Right ventricle myocardium superior (tissue), 1 donor: Measurements from ENCODE around the gene PPM1K. TPM values are rescaled to one million over a fixed set of nuclear protein-coding genes. Genes with fewer than 3 reads are reported as not detected.

ENCODE experiments used
- ATAC-seq: fragments of 200-7000 bp; cut with Tn5 transposase; one replicate; pipeline ENCODE4 v1.9.1; 2020; ENCODE audit warnings: mild to moderate bottlenecking; ENCODE audit not compliant: poor library complexity
- DNase-seq: peaks from one replicate; pipeline ENCODE4 v3.0.0-alpha.2; 2020
- intact Hi-C: fragments of 100-400 bp; cut with DNase I; formaldehyde crosslinking; loops from one replicate; pipeline ENCODE4 v1.11.2; 2022
- total RNA-seq: library from RNA; stranded (reverse); fragmentation: NEBNext Ultra II Directional; extraction: Animal tissue kit (Norgen Biotek cat#: 25700); gene quantifications from one replicate; pipeline ENCODE4 v1.2.1, GENCODE V29; 2021
- donor health status: DM: no; HTN: yes; CAD: no; lungs with severe emphysema.

Gene PPM1K
- total RNA-seq, 1 donor from 2014 or later, result 160 TPM

DNA sequence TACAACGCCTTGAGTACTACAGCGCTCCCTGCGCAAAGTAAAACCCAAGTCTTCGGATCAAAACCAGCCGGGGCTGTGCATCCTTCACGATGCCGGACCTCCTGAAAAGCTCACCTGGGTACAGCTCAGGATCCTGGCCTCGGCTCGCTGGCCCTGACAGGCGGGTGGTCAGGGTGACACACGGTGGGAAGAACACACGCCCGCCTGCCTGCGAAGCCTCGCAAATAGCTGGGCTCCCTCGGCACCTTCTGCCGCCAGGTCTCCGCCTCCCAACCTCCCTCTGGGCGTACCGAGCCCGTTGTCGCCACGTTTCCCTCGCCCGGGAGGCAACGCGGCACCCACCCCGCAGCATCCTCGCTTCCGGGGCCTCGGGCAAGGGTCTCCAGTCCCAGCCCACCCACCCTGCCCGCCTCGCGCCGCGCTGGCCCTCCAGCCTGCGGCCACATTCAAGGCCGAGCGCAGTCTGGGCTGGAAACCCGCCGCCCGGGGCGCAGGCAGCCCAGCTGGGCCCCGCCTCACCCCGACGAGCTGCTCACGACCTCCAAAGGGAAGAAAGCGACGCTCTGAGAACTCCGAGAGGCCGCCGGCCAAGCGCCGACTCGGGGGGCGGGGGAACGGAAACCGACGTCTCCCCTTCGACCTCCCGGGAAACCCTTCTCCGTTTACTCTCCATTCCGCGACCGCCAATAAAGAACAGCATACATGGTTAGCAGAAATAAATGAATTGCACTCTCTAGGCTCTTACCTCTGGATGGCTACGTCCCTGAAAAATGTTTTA, 511 bp downstream of the PPM1K start:
- peak; percentile 74 for DNase-seq
- peak; percentile 53 for ATAC-seq
- intact Hi-C loops, result loop anchor here (10.0 kb wide), 1 partner anchor 61 kb away; no protein-coding TSS in a partner anchor

- DNase-seq (no peak), ATAC-seq (no peak)
- intact Hi-C loops, result loop anchor here (10.0 kb wide), 1 partner anchor 64 kb away; no protein-coding TSS in a partner anchor
Observed at GRCh38 chr4:88280228-88280795, 4.0 kb downstream of the PPM1K start.

- DNase-seq (no peak), ATAC-seq (no peak)
- intact Hi-C loops, result loop anchor here (10.0 kb wide), 1 partner anchor 53 kb away; no protein-coding TSS in a partner anchor
Observed at GRCh38 chr4:88277711-88278225, 6.6 kb downstream of the PPM1K start.

GRCh38 chr4:88276952-88277710, 7.2 kb downstream of the PPM1K start:
- intact Hi-C loops, result loop anchor here (10.0 kb wide), 1 partner anchor 52 kb away; no protein-coding TSS in a partner anchor
- ATAC-seq (peak; percentile 18), DNase-seq (no peak)

DNA sequence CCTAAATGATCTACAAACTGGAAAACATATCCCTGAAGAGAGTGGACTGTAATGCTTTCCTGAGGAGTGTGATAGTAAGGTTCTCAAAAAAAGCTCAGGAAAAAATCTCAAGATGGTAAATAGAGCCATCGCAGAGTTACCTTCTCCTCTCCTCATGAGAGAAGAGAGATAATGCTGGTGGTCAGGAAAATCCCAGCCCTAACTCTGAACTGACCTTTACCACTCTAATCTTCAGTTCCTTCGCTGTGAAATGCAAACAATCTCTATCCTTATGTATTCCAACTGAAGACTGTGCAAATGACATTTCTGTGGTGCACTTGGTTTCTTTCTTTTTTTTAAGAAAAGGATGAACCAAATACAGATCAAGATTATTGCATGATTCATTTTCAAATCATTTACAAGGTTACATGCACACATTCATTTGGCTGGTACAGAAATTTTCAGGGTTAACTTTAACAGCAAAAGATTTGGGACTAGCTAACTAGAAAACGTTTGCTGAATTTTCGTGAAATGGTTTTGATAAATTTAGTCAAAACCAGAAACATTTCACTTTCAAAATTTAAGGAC, 8.3 kb downstream of the PPM1K start:
- intact Hi-C loops, result loop anchor here (10.0 kb wide), 1 partner anchor 51 kb away; no protein-coding TSS in a partner anchor
- DNase-seq (no peak), ATAC-seq (no peak)

GRCh38 chr4:88275516-88275915, 8.8 kb downstream of the PPM1K start:
- intact Hi-C loops, result loop anchor here (10.0 kb wide), 1 partner anchor 51 kb away; no protein-coding TSS in a partner anchor
- ATAC-seq (peak; percentile 38), DNase-seq (no peak)

DNA sequence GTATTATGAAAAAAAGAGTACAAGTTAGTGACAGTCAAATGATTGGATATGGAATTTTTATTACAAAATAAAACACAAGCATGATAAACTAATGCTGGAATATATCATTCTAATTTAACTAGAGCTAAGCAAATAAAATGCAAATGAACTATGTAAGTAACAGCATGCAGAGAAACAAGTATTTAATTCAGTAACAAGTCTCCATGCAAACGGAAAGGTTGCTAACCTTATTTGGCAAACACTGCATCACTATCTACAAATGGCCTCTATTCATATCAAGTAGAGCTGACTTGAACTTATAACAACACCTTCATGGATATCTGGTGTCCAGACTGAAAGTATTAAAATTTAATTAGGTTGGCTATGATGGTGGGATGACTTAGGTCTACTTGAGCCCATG, 15.4 kb downstream of the PPM1K start:
- ATAC-seq, result no peak
- intact Hi-C loops, result no loop called here
- DNase-seq, result no peak

- no peak for ATAC-seq
- no peak for DNase-seq
- intact Hi-C loops, result no loop called here
Observed at GRCh38 chr4:88264336-88264735, 20.0 kb downstream of the PPM1K start.

- intact Hi-C loops, result no loop called here
- DNase-seq, result no peak
- no peak for ATAC-seq
Observed at GRCh38 chr4:88257726-88258125, 26.6 kb downstream of the PPM1K start.

DNA sequence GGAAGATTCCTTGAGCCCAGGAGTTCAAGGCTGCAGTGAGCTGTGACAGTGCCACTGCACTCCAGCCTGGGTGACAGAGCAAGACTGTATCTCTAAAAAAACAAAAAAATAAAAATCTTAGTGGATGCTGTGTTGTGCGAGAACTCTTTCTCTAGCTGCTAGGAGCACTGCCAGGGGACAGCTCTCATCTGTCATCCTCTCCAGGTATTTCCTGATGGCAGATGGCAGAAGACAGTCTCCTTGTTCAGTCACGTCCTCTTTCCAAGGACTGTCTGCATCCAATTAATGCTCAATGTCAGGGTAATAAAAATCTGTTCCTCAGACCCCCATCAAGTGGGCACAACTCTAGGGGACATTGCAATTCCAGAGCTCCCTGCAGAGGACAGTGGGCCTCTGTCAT, 29.2 kb downstream of the PPM1K start:
- no peak for DNase-seq
- intact Hi-C loops, result no loop called here
- ATAC-seq, result no peak

DNA sequence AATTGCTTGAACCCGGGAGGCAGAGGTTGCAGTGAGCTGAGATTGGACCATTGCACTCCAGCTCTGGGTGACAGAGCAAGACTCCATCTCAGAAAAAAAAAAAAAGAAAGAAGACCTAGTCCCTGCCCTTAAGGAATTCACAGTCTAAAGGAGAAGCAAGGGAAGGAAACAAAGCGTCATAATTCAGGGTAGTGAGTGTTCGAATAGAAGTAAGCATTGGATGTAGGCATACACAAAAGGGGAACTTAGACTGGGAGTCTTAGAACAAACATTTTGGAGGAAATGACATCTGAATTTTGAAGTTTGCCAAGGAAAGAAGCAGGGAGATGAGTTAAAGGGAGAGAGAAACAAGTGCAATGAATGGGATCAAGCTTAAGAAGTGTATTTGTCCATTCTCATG, 32.4 kb downstream of the PPM1K start:
- no peak for ATAC-seq
- no peak for DNase-seq
- intact Hi-C loops, result no loop called here

GRCh38 chr4:88247148-88247547, 37.2 kb downstream of the PPM1K start:
- no peak for ATAC-seq
- intact Hi-C loops, result no loop called here
- no peak for DNase-seq

DNA sequence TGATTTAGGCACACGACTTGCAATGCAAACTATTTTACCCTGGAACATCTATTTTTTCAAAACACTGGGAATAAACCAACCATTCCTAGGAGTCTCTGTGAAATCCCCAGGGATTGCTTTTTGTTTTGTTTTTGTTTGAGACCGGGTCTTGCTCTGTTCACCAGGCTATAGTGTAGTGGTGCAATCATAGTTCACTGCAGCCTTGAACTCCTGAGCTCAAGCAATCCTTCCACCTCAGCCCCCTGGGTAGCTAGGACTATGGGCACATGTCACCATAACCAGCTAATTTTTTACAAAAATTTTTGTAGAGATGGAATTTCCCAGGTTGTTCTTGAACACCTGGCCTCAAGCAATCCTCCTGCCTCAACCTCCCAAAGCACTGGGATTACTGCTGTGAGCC, 37.8 kb downstream of the PPM1K start:
- intact Hi-C loops, result no loop called here

GRCh38 chr4:88244816-88245579, 39.4 kb downstream of the PPM1K start:
- ATAC-seq, result peak; percentile 51
- intact Hi-C loops, result no loop called here
- peak; percentile 54 for DNase-seq

More for the DNA sequence above, 37.8 kb downstream of the PPM1K start:
- DNase-seq (no peak), ATAC-seq (no peak)

DNA sequence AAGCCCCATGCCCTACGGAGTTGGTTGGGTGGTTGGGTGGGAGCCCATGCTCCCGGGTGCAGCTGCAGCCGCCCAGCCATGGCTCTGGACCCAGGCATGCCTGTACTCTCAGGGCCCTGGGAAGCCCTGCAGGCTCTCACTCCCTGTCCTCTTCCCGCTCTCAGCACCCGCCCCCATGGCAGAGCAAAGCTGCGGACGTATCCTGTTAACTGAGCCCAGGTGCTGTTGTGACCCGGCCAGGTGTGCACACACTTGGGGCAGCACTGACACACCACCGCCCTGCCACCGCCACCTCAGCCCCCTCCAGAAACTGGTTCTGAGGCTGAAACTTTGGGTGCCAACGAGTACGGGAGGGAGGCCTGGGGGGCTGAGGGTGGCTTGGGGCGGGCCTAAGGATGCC, 40.3 kb downstream of the PPM1K start:
- intact Hi-C loops, result no loop called here
- ATAC-seq (no peak), DNase-seq (no peak)

DNA sequence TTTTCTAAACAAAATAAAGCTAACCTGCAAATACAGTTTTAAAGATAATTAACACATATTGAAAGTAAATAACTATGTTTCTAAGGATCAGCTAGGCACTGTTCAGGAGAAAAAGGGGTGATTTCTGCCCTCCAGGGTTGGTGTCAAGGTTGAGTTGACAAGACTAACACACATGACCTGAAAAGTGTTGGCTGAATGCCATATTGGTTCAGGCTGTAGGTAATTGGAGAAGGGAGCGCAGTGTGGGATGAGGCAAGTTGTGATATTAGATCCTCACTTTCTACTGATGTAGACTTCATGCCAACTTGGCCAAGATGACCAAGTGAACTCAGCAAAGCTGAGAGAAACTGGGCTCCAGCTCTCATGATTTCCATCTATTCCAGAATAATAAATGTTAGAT, 42.2 kb downstream of the PPM1K start:
- DNase-seq (no peak), ATAC-seq (no peak)
- intact Hi-C loops, result no loop called here

DNA sequence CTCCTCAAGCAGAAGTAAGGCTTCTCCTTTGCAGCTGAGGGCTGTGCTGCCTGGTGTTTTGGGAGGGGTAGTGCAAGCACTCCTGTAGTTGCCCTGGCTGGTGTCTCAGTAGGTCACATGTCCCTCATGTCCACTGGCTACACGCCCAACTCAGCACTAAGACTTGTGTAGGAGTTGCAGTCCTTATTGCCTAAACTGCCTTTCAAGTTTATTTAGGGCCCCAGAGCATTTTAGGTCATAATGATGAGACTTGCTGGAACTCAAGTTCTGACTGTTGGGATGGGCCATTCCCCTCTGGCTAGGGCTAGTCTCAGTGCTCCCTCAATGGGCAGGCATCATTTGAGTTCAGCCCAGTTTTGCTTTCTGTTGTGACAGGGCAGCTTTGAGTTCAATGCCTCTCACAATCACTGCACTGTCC, 44.1 kb downstream of the PPM1K start:
- intact Hi-C loops, result no loop called here
- peak; percentile 76 for DNase-seq
- peak; percentile 97 for ATAC-seq
